ENCODE data around the gene SBK1.
A peak's percentile ranks its signal among the peaks of the same experiment; 100 is the strongest.
"Not testable (repeated sequence)": the region's sequence is repeated elsewhere in the genome, so short reads cannot be mapped to it uniquely, and the experiment has no call there.

Gene SBK1

DNA sequence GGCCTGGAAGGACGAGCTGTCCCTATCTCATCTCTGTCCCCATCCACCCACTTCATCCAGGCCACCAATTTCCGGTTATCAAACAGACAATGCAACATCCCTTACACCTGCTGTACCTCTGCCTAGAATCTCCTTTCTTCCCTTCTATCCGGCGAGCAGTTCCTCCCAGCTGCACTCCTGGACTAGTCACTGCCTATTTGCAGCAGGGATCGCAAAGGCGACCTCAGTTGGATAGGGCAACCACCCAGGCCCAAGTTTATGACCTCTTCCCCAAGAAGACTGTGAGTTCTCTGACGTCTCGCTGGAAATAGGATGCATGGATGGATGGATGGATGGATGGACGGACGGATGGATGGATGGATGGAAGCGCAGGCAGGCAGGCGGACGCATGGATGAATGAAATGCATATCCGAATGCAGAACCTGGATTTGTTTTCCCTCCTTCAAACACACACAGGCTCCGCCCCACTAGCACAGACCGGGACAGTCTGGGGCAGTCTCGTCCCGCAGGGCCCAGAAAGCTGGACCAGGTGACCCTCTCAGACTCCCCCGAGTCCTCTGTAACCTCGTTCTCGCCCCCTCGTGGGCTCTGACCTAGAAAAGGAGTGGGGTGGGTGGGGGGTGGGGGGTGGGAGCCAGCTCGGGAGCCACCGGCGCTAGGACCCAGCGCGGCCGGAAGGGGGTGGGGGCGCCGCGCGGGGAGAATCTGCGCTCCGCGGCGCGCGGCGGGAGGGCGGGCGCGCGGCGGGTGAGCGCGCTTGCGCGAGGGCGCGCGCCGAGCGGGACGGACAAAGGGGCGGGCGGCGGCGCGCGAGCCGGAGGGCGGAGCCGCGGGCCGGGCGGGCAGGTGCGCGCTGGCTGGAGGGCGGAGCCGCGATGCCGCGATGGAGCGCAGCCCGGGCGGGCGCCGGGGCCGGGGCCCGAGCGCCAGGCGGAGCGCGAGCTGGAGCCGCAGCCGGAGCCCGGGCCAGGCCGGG, at the start of gene SBK1:
Gene SBK1 (plus strand): TSS at position 875 of the 976 bp plus-strand sequence. CDS start 24,867 bp downstream, outside the sequence.
- DNase-seq (ENCODE audit: low spot score): peak; percentile 67

- not testable (repeated sequence) for DNase-seq (ENCODE audit: low spot score)
These were observed 42.8 kb upstream of the SBK1 start for GRCh38 chr16:28249483-28249882.

- DNase-seq (ENCODE audit: low spot score): no peak
These were observed 41.3 kb upstream of the SBK1 start for GRCh38 chr16:28250999-28251398.

GRCh38 chr16:28254158-28254557, 38.2 kb upstream of the SBK1 start:
- no peak for DNase-seq (ENCODE audit: low spot score)

- DNase-seq (ENCODE audit: low spot score): no peak
These were observed 36.5 kb upstream of the SBK1 start for GRCh38 chr16:28255838-28256237.

- no peak for DNase-seq (ENCODE audit: low spot score)
These were observed 35.1 kb upstream of the SBK1 start for GRCh38 chr16:28257256-28257655.

DNA sequence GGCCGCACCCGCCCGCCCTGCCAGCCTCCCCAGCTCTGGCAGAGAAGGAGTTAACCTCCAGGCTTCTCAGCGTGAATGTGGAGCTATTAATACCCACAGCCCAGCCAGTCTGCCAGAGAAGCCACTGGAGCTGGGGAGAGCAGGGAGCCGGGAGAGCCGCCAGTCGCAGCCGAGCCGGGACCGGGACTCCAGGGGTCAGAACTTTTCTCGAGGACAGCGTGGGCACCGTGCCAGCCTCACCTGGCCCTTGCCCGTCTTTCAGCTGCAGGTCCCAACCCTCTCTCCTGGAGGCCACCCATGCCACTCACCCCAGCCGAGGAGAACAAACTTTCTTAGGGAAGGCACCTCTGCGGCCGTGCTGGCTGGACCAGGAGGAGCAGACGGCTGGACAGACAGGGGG, 33.8 kb upstream of the SBK1 start:
- peak; percentile 40 for DNase-seq (ENCODE audit: low spot score)

DNA sequence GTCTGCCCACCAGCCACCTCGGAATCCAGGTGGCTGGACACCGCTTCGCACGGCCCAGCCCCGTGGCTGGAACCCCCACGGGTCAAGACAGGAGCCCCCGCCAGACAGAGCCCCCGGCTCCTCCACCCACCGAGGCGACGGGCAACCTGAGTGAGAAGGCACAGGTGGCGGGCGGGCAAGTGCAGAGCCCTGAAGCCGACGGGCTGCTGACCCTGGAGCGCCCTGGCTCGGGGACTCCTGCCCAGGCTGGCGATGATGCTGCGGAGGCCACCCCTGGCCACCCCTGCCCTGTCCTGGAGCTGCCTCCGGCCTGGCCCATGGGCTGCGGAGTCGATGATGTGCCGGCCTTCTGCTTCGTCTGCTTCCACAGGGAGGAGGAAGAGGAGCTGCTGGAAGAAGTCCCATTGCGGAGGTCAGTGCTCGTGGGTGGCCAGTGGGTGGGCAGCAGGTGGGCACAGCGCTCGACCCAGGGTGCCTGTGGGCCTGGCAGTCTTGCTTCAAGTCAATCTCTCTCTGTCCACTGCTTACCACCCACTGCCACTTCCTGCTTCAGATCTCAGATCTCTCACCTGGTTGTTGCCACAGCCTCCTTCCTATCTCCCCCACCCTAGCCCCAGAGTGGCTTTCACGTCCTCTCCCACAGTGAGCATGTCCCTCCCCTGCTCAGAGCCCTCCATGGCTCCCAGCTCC, 33.1 kb upstream of the SBK1 start:
- no peak for DNase-seq (ENCODE audit: low spot score)

DNA sequence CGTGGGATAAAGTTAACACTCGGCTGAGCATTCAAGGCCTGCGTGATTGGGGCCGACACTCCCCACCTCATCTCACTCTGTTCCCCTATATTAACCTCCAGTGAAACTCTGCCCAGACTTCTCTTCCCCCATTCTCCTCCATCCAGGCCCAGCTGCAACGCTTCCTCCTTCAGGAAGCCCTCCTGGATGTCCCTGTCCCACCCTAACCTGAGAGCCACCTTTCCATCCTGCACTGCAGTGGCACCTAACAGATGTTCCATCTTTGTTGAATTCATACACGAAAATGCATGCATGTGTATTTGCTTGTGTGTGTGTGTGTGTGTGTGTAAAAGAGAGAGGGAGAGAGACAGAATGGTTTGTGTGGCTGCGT, 32.6 kb upstream of the SBK1 start:
- DNase-seq (ENCODE audit: low spot score): no peak

DNA sequence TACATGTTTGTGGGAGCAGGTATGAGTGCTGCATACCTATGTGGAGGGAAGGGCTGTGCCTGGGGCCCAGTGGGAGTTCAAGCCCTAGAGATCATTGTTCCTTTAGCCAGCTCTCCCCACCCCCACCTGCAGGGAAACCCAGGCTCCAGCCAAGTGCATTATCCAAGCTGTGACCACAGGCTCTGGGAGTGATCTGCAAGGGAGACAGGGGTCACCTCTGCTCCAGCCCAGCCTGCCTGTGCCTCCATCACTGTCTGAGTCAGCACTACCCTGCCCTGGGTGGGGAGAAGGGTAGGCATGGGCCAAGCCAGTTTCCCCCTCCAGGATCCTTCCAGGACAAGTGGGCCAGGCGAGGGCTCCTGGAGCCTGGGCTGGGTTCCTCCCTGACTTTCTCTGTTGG, 32.1 kb upstream of the SBK1 start:
- DNase-seq (ENCODE audit: low spot score): no peak

DNA sequence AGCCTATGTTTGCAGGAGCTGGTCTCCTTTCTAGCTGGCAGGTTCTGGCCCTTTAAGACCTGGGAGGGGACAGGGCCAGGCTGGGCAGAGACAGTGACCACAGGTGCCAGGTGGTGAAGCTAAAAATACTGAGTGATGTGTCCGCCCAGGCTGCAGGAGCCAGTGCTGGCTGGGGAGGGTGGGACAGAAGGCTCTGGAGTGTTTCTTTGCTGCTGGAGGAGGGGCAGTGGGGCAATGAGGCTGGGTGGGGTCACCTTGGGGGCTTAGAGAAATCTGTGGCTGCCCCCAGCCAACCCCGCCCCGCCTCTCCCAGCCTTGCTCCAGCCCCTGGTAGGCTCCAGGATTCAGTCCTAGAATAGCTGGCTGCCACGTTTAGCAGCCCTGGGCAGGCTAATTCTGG, 30.4 kb upstream of the SBK1 start:
- no peak for DNase-seq (ENCODE audit: low spot score)

DNA sequence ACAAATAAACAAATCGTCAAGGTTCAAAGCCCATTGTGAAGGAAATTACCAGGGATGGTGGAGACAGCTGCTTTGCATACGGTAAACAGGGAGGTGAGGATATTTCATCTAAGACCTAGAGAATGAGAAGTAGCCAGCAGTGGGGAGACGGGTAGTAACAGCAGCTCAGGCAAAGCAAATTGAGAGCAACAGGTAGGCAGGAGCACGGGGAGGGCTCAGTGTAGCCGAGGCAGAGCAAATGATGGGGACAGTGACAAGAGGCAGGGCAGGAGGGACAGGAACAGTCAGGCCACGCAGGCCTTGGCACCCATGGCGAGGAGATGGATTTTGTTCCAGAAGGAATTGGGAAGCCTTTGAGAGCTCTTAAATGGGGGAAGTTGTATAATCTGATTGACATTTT, 29.0 kb upstream of the SBK1 start:
- DNase-seq (ENCODE audit: low spot score): no peak

DNA sequence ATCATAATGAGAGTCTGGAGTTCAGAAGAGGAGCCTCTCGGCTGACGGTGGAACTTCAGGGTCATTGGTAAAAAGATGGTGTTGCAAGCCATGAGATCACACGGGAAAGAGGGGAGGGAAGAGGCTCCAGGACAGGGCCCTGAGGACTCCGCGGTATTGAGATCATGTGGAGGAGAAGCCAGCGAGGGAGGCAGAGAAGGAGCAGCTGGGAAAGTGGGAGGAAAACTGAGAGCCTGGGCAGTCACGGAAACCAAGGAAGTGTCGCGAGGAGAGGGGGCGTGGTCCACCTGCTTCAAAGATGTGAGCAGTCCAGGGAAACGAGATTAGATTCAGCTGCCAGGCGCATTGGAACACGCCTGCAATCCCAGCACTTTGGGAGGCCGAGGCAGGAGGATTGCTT, 27.7 kb upstream of the SBK1 start:
- peak; percentile 29 for DNase-seq (ENCODE audit: low spot score)

- no peak for DNase-seq (ENCODE audit: low spot score)
These were observed 26.5 kb upstream of the SBK1 start for GRCh38 chr16:28265822-28266221.

GRCh38 chr16:28267356-28267755, 25.0 kb upstream of the SBK1 start:
- no peak for DNase-seq (ENCODE audit: low spot score)

- no peak for DNase-seq (ENCODE audit: low spot score)
These were observed 18.8 kb upstream of the SBK1 start for GRCh38 chr16:28273511-28273910.

DNA sequence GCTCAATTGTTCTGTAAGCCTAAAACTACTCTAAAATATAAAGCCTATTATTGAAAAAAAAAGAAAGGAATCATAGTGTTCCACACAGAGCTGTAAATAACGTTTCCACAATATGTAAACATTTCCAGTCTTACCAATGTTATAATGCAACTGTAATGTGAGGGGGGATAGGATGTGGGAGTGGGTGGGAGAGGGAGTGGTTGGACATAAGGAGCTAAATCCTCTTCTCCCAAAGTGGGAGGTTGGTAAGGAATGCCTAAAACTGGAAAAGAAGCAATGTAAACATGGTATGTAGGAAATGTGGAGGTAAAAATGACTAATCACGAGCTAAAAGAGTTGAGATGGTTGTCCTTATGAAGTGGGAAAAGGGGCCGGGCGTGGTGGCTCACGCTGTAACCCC, 17.6 kb upstream of the SBK1 start:
- DNase-seq (ENCODE audit: low spot score): no peak

GRCh38 chr16:28276301-28276700, 16.0 kb upstream of the SBK1 start:
- no peak for DNase-seq (ENCODE audit: low spot score)

DNA sequence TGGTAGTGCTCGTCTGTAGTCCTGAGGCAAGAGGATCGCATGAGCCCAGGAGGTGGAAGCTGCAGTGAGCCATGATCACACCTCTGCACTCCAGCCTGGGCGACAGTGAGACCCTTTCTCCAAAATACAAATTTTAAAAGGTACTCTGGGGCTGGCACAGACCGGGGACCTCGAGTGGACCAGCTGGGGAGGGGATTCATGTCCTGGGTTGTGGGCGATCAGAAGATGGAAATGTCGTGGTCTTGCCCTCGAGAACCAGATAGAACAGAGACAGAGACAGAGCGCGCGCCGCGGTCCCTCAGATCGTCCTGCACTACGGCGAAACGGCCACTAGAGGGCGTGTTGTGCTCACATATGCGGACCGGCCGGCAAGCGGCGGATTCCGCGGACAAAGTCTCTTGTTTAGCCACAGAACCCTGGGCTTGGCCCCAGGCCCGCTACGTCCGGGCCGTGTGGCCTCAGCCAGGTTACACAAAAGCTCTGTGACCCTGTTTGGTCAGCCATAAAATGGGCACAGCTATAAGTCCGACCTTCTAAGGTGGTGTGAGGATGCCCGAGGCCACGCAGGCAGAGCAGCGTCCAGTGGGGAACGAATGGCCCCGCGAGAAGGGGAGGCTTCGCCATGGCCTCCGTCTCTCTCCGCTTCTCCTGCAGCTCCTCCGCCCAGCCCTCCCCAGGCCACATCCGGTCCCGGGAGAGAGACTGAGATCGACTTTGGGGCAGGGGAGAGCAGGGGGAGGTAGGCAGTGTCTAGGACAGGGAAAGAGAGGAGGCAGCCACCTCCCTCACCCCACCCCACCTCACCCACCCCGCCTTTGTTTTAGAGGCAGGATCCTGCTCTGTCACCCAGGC, 14.6 kb upstream of the SBK1 start:
- DNase-seq (ENCODE audit: low spot score): peak; percentile 80

DNA sequence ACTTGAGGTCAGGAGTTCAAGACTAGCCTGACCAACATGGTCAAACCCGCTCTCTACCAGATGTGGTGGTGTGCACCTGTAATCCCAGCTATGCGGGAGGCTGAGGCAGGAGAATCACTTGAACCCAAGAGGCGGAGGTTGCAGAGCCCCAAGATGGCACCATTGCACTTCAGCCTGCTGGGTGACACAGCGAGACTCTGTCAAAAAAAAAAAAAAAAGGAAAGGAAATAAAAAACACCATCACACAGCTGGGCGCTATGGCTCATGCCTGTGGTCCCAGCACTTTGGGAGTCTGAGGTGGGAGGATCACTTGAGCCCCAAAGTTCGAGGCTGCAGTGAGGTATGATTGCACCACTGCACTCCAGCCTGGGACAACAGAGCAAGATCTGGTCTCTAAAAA, 13.3 kb upstream of the SBK1 start:
- DNase-seq (ENCODE audit: low spot score): no peak

- DNase-seq (ENCODE audit: low spot score): no peak
These were observed 11.2 kb upstream of the SBK1 start for GRCh38 chr16:28280881-28281836.
